Measurements from ENCODE around the gene SNAPC4.

- TF ChIP-seq, protein P1, sequence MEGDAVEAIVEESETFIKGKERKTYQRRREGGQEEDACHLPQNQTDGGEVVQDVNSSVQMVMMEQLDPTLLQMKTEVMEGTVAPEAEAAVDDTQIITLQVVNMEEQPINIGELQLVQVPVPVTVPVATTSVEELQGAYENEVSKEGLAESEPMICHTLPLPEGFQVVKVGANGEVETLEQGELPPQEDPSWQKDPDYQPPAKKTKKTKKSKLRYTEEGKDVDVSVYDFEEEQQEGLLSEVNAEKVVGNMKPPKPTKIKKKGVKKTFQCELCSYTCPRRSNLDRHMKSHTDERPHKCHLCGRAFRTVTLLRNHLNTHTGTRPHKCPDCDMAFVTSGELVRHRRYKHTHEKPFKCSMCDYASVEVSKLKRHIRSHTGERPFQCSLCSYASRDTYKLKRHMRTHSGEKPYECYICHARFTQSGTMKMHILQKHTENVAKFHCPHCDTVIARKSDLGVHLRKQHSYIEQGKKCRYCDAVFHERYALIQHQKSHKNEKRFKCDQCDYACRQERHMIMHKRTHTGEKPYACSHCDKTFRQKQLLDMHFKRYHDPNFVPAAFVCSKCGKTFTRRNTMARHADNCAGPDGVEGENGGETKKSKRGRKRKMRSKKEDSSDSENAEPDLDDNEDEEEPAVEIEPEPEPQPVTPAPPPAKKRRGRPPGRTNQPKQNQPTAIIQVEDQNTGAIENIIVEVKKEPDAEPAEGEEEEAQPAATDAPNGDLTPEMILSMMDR (IDR thresholded peaks at IDR 0.05; ENCODE audit: poor library complexity) = no peak
- TF ChIP-seq EZH2phosphoT487 (IDR thresholded peaks at IDR 0.05; ENCODE audit: low read depth, severe bottlenecking, unreplicated experiment) (no peak), EZH2 (IDR thresholded peaks at IDR 0.05; ENCODE audit: borderline replicate concordance) (no peak)
These were observed 28.0 kb downstream of the SNAPC4 start for GRCh38 chr9:136372006-136372405.

All from hepatocyte (in vitro differentiated cells).